GM18508 (cell line): ENCODE data around the gene SMPDL3B.

Source experiments
- ATAC-seq: cut with Tn5 transposase; IDR thresholded peaks from one replicate; pipeline ENCODE4 v1.9.1; 2021; ENCODE audit warnings: moderate number of reproducible peaks; ENCODE audit not compliant: insufficient read depth, unreplicated experiment

SMPDL3B gene

GRCh38 chr1:27940297-27940696, 5.5 kb downstream of the SMPDL3B start:
- ATAC-seq, result no peak

GRCh38 chr1:27940870-27941560, 6.2 kb downstream of the SMPDL3B start:
- no peak for ATAC-seq

DNA sequence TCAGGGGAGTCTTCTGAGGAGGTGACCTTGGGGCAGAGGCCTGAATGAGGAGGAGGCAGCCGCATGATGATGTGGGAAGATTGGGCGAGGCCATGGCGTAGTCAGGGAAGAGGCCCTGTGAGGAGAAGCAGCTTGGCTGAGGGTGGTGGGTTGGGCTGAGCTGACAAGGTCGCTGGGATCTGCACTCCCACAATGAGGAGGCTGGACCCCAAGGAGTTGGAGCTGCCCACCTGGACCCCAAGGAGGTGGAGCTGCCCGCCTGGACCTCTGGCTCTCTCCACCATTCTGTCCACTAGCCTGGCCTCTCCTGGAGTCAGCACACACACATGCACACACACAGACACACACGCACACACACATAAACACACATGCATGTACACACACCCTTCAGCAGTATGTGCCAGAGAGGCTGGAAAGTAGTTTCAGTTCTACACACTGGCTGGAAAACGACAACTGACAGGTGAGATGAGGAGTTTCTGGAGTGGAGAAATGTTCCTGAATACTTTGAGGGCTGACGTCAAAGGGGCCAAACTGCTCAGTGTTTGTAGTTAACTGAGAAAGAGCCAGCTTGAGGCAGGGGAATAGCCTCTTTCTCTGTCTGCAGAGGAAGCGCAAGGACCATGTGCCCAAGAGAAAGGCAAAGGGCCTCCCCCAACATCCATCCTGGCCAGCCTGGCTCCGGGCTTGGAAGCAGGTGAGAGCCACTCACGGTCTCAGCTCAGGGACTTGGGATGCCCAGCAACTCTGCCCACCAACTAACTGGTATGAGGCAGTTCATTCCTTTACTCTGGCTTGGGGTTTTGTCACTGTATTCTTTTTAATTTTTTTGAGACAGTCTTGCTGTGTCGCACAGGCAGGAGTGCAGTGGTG, 7.1 kb downstream of the SMPDL3B start:
- ATAC-seq, result no peak

DNA sequence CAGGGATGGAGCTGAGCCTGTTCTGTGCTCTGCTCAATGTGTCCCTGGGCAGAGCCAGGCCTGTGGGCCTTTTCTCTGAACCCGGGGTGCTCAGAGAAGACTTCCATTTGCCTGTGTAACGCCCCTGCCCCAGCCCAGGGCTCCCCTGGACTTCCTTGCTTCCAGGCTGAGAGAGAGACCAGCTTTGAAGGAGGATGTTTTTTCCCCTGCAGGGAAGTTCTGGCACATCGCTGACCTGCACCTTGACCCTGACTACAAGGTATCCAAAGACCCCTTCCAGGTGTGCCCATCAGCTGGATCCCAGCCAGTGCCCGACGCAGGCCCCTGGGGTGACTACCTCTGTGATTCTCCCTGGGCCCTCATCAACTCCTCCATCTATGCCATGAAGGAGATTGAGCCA, 10.2 kb downstream of the SMPDL3B start:
- ATAC-seq, result no peak

DNA sequence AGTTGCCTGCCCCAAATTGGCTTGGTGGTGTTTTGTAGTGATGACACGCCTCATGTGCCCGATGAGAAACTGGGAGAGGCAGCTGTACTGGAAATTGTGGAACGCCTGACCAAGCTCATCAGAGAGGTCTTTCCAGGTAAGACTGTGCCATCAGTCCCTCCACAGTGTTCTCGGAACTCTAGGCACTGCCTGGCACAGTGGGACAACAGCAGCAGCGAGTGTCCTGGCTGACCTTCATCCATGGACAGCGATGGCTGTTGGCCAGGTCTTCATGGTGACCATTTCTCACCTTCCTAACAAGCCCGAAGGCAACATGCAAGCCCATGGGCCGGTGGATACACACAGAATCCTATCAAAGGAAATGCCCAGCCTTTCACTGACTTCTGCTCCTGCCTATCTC, 14.2 kb downstream of the SMPDL3B start:
- no peak for ATAC-seq

GRCh38 chr1:27951396-27951795, 16.6 kb downstream of the SMPDL3B start:
- ATAC-seq, result no peak

GRCh38 chr1:27952147-27952546, 17.3 kb downstream of the SMPDL3B start:
- ATAC-seq, result no peak

DNA sequence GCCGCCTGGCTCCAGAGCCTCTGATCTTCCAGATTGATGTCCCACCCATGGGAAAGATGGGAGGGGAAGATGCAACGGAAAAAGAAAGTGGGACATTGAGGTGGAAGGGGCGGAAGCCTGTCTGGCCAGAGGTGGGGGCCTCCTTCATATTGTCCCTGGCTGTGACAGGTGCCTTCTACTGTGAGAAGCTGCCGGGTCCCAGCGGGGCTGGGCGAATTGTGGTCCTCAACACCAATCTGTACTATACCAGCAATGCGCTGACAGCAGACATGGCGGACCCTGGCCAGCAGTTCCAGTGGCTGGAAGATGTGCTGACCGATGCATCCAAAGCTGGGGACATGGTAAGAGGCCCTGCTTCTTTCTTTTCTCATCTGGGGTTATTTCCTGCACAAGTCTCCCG, 19.4 kb downstream of the SMPDL3B start:
- no peak for ATAC-seq

- ATAC-seq, result no peak
Observed at GRCh38 chr1:27955076-27955475, 20.3 kb downstream of the SMPDL3B start.

DNA sequence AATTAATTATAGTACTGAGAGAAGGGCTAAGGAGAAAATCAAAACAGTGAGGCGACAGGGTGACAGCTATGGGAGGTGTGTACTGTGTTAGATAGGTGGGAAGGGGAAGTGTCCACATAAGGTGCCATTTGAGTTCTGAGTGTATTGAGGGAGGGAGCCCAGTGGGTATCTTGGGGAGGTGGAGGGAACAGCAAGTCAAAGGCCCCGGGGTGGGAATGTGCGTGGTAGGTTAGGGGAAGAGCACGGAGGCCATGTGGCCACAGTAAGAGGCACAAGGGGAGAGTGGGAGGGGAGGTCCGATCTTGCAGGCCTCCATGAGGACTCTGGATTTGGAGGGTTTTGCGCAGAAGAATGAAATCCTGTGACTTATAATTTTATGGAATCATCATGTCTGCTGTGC, 22.0 kb downstream of the SMPDL3B start:
- ATAC-seq, result no peak

GRCh38 chr1:27957655-27958054, 22.9 kb downstream of the SMPDL3B start:
- ATAC-seq, result no peak

DNA sequence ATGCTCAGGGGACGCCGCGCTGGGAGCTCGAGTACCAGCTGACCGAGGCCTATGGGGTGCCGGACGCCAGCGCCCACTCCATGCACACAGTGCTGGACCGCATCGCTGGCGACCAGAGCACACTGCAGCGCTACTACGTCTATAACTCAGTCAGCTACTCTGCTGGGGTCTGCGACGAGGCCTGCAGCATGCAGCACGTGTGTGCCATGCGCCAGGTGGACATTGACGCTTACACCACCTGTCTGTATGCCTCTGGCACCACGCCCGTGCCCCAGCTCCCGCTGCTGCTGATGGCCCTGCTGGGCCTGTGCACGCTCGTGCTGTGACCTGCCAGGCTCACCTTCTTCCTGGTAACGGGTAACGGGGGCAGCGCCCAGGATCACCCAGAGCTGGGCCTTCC, 23.7 kb downstream of the SMPDL3B start:
- ATAC-seq, result no peak

- ATAC-seq, result no peak
Observed at GRCh38 chr1:27959792-27960603, 25.2 kb downstream of the SMPDL3B start, which contains the start of gene XKR8. XKR8 (plus strand) TSS chr1:27959973; CDS start chr1:27960070, 97 bp downstream.

- ATAC-seq, result no peak
Observed at GRCh38 chr1:27960762-27961645, 26.2 kb downstream of the SMPDL3B start.

GRCh38 chr1:27961646-27962221, 26.9 kb downstream of the SMPDL3B start:
- ATAC-seq, result no peak

DNA sequence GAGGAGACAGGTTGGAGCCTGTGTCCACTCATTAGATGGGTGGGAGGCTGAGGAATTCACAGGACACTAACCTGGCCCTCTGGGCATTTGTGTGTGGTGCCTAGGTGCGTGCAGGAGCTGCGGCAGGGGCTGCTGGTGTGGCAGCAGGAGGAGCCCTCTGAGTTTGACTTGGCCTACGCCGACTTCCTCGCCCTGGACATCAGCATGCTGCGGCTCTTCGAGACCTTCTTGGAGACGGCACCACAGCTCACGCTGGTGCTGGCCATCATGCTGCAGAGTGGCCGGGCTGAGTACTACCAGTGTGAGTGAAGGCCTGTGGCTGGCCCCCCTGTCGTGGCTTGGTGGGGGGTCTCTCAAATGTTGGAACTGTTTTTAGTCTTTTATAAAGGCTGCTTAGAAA, 28.6 kb downstream of the SMPDL3B start:
- ATAC-seq, result no peak

DNA sequence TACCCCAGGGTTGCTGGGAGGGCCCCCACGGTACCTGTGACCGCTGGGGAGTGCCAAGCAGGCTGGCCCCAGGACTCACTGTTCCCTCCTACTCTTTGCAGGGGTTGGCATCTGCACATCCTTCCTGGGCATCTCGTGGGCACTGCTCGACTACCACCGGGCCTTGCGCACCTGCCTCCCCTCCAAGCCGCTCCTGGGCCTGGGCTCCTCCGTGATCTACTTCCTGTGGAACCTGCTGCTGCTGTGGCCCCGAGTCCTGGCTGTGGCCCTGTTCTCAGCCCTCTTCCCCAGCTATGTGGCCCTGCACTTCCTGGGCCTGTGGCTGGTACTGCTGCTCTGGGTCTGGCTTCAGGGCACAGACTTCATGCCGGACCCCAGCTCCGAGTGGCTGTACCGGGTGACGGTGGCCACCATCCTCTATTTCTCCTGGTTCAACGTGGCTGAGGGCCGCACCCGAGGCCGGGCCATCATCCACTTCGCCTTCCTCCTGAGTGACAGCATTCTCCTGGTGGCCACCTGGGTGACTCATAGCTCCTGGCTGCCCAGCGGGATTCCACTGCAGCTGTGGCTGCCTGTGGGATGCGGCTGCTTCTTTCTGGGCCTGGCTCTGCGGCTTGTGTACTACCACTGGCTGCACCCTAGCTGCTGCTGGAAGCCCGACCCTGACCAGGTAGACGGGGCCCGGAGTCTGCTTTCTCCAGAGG, 31.8 kb downstream of the SMPDL3B start:
- no peak for ATAC-seq

DNA sequence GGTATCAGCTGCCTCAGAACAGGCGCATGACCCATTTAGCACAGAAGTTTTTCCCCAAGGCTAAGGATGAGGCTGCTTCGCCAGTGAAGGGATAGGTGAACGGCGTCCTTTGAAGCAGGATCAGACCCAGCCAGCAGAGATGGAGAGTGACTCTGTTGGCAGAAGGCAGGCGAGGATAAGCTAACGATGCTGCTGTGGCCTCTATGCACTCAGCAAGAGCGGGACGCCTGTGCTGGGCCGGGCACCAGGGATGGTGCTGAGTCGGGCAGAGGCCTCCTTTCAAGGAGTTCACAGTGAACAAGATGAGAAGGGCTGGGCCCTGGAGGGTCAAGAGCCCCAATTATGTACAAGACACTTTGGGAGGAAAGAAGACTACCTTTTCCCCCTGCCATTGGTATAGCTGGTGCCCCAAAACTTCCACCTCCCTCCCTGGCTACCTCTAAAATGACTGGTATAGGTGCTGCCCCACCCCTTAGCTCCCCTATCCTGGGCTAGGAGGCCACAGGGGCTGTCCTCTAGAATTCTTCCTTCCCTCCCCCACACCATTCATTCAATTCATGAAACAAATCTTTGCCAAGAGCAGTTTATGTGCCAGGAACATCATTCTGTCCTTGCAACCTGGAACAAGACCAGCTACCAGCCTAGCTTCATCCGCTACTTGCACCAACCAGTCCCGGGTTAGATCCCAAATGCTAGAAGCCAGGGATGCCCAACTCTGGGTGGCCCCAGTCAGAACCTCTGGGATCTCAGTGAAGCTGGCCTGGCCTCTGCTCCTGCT, 32.5 kb downstream of the SMPDL3B start:
- no peak for ATAC-seq
